GM21528 (cell line): ENCODE data around the gene BTBD16.

ENCODE experiments used
- ATAC-seq: cut with Tn5 transposase; IDR thresholded peaks from one replicate; pipeline ENCODE4 v1.9.1; 2021; ENCODE audit warnings: mild to moderate bottlenecking, moderate library complexity; ENCODE audit not compliant: unreplicated experiment, low FRiP score

Gene BTBD16

DNA sequence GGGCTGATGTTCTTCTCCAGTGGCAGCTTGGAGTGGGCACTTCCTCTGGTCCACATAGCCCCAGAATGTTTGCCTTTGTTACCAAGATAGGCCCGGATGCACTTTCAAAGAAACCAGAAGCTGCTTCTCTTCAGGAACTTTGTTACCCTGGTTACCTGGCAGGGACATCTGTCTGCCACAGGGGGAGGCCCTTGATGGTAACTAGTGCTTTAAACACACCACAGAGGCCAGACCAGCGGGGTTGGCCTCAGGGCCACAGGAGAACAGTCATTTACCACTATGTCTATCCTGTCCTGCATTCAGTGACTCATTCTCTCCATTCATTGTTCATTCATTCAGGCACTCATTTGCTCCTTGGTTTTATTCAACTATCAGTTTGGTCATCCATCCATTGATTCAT is 91.5 kb downstream of the BTBD16 start:
- no peak for ATAC-seq

DNA sequence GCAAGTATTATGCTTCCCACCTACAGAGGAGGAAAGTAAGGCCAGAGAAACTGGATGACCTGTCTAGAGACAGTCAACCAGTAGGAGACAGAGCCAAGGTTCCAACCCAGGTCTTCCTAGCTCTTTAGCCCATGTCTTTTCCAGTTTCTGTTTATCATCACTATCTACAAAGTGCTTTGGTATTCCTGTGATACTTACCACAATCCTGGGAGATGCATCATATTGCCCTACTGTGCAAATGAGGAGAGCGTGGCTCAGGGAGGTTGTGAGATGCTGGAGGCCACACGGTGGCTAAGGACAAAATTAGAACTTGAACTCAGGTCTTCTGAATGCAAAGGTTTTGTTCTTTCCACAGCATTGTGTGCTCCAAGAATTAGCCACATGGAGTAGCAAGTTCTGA is 92.2 kb downstream of the BTBD16 start:
- no peak for ATAC-seq

DNA sequence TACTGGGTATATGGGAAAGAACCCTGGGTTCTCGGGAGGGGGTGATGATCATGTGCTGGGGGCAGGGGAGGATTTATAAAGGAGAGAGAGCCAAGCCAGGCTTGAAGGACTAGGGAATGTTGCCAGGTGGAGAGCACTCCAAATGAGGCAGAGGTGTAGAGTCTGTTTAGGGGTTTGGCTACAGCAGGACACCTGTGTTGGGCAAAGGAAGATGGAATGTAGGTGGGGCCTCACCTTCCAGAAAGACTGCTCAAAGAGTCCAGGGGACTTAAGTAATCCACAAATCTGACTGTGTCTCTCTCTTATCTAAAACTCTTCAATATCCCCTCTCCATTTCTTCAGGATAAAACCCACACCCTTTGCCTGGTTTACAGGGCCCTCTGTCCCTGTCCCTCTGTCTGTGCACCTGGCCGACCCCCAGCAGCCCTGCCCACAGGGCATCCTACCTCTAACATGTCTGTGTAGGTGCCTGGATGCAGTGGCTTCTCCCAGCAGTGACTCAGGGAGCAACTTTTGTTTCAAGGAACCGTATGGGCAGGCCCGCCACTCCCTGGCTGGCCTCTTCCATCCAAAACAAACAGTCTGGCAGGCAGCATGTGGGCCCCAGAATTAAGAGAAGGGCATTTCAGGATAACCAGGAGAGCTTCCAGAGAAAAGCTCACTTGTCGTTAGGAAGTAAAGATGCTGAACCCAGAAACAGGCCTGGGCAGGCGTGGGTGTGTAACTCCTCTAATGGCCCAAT is 92.8 kb downstream of the BTBD16 start:
- ATAC-seq, result no peak

DNA sequence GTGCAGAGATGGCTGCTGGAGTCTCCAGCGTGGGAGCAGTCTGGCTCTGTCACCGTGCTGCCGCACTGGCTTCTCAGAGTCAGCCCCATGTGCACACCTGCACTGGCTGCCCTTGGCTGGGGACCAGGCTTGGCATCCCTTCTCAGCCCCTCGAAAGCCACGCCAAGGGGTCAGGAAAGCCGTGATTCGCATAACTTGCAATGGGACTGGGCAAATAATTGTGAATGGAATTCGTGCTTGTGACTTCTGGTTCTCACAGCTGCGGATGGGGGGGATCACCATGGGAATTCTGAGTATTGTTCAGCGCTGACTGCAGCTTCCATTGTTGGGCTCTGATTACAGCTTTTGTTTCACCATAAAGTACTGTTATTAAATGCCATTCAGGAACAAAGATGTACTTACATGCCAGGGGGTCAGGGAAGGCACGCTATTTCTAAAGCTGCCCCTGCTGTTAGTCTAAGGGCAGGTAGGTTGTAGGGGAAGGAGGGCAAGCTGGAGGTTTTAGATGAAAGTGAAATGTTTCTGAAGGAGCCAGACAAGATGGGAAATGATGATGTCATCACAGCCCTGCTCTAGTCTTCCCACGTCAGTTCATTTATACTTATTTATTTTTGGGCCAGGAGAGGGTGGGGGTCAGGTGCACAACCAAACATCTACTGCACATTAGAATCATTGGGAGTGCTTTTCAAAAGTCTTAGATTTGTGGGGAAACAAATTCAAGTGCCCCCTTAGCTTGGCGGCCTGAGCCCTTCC is 97.6 kb downstream of the BTBD16 start:
- ATAC-seq, result no peak

DNA sequence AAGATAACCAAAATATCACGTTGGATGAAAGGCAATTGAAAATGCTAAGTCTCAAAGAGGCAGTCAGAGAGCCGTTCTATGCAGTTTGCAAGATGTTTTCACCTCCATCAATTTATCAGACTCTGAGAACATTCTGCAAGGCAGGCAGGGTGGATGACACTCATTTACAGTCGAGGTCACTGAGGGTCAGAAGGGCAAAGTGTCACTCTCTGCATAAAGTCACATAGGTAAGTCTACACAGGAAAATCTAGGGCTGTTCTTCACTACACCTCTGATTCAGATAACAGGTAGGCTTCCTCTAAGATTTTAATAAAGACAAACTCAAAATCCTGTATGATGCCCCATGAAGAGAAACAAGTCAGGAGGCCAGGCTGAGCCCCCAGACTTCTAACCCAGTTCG is 102.0 kb downstream of the BTBD16 start:
- ATAC-seq, result no peak

DNA sequence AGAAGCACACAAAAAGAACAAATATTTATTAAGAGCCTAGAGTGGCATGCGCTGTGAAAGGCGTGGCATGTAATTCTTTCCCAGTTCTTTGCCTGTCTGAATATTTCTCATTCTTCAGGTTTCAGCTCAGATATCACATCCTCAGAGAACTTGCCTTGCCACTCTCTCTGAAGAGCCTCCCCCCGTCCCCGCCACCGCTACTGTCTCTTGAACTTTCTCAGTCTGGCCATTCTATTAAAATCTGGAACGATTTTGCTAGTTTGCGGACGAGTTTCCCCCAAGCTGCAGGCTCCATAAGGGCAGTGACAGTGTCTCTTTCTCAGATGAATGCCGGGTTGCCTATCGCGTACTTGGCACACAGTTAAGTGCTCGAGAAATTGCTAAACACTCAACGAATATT is 102.6 kb downstream of the BTBD16 start:
- ATAC-seq, result no peak

DNA sequence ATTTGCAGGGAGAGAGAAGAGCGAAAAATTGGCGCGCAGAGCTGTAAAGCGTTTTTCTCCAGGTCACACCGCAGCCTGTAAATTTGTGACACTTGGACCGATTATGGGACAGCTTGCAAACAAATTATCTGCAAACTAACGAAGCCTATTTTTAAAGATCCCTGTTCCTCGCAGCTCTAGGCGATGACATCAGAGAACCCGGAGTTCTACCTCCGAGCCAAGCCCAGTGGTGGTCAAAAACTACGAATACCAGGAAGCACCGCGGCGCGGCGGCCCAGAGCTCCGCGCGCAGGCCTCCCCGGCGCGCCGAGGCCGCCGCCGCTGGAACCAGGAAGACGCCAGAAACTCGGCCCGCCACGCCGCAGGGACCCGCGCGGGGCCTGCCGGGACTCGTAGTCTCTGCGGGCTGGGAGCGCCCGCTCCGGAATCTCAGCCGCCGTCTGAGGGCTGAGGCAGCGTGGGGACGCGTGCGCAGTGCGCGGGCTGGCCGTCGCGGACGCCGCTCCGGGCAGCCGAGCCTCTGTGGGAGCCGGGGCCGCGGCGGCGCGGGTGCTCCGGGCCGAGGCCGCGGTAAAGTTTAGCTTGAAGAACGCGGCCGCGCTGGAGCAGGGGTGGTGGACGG is 103.3 kb downstream of the BTBD16 start, which contains the start of gene PLEKHA1:
Gene PLEKHA1 (plus strand): TSS at position 472 of the 622 bp plus-strand sequence. CDS start 18,493 bp downstream, outside the sequence.
- ATAC-seq, result peak; percentile 88

DNA sequence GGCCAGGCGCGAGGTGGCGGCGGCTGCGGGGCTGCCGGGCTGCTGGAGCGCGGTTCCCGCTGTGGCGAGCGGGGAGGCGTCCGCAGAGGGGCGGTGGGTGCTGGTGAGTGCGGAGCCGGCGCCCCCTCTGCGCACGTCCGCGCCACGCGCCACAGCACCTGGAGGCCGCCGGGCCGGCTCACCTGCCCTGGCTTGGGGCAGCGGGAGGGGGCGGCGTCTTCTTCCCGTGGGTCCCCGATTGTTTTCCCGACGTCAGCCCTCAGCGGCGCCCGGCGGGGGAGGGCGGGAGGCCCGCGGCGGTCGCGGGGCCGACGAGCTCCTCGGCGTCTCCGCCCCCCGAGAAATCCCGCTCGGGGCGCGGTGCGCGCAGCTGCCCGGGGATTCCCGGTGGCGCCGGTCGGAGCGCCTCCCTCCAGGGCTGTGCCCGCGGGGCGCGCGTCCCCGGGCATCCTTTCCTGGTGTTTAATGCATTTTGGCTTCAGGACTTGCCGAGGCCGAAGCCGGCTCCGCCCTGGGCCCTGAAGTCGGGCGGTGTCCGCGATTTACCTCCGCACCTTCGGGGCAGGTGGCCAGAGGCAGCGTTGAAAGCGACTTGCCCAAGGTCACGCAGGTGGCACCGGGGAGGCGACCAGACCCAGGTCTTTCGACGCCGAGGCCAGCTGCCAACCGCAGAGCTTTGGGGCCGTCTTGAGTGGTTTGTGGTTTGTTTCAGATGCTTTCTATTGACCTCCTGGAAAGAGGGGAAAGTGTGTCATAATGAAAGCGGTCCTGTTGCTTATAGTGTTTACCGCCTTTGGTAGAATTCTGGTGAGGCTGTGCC is 104.0 kb downstream of the BTBD16 start:
- peak; percentile 60 for ATAC-seq

DNA sequence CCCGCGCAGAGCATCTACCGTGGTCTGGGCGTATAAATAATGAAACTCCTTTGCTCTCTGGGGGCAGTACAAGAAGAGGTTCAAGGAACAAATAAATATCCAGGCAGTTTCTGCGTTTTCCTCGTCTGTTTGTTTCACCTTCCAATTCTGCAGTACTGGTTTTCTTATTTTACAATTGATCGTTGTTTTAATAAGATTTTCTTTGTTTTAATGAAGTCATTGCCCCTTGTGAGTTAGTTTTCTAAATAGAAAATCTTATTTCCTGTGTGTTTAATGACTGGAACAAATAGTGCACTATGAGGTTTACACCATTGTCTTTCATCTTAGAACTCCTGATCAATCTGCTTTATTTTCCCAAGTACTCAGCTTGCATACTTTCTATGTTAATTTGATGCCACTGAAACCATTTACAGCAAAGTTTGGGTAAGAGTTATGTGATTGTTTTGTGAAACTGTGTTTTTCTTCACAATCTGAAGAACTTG is 104.6 kb downstream of the BTBD16 start:
- ATAC-seq, result no peak

DNA sequence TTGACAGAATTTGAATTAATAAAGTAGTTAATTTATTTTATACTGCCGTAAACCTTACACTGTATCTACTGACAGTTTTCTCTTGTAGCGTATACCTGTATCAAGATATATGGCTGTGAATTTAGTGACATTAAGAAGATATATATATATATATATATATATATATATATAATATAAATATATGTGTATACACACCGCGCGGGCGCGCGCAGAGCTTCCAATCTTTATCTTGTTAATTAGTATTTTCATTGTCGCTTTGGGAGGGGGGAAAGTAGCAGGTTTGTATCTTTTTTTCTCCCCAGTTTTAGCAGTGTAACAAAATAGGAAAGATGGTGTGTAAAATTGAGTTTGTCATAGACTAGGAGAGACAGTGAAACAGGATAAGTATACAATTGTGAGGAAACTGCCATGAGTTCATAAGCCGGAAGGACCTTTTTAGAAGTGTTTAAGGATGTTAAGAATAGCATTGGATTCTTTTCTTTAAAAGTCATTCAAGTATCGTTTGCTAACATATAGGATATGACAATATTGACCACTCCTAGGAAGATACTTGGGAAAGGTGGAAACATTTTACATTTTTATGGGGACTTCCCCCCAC is 105.4 kb downstream of the BTBD16 start:
- ATAC-seq, result no peak

DNA sequence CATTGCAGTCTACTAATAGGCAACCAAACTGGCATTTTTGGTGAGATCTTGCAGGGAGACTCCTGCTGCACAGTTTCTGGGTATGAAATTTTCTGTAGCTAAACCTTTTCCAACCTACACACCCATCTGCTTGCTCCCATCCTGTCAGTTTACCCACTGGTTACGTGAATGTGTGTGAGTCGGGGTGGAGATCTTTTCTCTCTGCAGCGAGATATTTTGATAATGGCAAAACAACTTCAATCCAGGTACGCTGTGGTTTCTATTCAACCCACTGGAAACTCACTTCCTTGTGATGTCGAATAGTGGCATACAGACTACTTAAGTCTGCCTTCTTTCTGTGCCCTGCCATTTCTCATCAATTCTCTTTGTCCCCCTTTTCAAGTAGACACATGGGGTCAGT is 107.9 kb downstream of the BTBD16 start:
- ATAC-seq, result no peak

DNA sequence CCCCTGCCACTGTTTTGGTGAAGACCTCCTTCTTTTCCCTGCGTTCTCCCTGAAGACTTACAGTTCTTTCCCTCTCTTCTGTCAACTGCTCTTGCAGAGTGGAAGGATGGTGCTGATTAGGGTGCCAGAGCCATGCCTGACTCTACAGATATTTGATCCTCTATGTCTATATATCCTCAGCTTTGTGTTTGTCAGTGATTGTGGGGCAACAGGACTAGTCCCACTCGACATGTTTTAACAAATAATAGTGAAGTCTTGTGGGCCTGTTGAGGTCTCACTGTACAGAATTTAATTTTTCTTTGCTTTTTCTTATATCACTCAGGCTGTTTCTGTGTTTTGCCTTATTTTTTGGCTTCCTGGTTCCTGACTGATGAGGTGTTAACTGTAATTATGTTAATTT is 108.4 kb downstream of the BTBD16 start:
- ATAC-seq, result no peak

DNA sequence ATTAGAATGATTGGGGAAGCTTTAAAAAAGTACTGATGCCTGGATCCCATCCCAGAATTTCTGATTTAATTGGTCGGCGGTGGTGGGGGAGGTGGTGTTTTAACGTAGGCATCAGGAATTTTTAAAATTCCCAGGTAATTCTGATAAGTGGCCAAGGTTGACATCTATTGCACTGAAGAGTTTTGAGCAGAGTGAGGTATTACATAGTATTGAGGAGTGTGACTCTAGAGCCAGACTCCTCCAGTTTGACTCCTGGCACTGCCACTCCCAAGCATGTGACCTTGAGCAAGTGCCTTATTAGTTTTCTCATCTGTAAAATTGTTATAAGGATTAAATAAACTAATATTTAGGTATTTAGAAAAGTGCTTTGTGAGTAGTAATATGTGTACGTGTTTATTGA is 109.6 kb downstream of the BTBD16 start:
- ATAC-seq, result no peak

DNA sequence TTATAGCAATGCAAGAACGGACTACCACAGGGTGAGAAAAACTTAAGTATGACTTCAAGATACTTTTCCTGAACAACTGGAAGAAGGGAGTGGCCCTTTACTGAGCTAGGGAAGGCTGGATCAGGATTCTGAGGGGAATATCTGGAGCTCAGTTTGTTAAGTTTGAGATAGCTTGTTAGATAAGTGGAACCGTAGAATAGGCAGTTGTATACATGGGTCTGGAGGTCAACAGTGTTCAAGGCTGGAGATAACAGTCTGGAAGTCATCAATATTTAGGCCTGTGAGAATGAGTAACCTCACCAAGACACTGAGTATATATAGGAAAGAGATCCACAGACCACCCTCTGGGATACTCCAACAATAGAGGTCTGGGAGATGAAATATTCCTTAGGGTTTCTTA is 110.6 kb downstream of the BTBD16 start:
- no peak for ATAC-seq

DNA sequence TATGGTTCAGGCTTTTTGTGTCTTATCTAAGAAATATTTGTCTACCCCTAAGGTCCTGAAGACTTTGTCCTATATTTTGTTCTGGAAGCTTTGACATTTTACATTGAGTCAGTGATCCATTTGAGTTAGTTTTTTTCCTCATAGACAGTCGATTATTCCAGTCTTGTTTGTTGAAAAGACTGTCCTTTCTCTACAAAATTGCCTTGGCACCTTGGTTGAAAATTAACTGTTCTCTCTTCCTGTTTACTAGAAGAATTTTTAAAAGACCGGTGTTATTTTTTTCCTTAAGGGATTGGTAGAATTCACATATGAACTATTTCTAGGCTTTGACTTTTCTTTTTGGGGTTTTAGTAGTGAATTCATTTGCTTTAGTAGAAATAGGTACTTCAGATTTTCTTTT is 115.4 kb downstream of the BTBD16 start:
- no peak for ATAC-seq

DNA sequence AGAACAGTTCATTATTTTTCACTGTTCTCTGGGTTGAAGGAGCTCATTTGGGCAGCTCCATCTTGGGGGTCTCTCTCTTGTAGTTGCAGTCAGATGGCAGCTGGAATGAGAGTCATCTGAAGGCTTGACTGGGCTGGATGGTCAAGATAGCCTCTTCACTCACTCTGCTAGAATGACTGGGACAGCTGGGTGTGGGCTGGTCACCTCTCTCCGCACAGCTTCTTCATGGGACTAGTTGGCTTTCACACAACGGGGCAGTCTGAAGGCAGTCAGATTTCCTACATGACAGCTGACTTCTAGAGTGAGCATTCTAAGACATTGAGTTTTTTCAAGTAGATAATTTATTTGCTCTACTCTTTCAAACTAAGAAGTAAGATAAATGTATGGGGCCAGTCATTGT is 116.5 kb downstream of the BTBD16 start:
- ATAC-seq, result no peak
